ENCODE measurements around the gene TBXAS1.
"Not testable (repeated sequence)": the region's sequence is repeated elsewhere in the genome, so short reads cannot be mapped to it uniquely, and the experiment has no call there.

Gene TBXAS1

DNA sequence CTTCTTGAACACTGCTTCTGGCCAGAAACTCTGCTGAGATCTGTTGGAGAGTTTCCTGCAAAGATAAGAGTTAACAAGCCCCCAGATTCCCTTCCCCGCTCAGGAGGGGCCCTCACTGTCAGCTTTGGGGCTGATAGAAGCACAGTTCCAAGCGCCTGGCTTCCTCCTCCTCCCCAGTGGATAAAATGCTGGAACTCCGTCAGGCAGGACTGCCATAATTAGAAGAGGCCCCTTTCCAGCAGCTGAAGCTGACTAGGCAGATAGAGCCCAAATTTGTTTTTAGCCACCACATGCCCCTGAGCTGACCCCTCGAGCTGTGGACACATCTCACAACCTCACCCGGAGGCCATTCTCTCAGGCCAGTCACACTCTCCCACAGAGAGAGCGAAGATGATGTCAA lies 89.4 kb downstream of the TBXAS1 start:
- no peak overlapping the region for H3K4me3 ChIP-seq (ENCODE audit: low read depth, low read length)
- in situ Hi-C loops (cut with HindIII; ENCODE audit: low sequenced_read_pairs) = no loop called here
- TF ChIP-seq, protein P1, sequence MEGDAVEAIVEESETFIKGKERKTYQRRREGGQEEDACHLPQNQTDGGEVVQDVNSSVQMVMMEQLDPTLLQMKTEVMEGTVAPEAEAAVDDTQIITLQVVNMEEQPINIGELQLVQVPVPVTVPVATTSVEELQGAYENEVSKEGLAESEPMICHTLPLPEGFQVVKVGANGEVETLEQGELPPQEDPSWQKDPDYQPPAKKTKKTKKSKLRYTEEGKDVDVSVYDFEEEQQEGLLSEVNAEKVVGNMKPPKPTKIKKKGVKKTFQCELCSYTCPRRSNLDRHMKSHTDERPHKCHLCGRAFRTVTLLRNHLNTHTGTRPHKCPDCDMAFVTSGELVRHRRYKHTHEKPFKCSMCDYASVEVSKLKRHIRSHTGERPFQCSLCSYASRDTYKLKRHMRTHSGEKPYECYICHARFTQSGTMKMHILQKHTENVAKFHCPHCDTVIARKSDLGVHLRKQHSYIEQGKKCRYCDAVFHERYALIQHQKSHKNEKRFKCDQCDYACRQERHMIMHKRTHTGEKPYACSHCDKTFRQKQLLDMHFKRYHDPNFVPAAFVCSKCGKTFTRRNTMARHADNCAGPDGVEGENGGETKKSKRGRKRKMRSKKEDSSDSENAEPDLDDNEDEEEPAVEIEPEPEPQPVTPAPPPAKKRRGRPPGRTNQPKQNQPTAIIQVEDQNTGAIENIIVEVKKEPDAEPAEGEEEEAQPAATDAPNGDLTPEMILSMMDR (IDR thresholded peaks at IDR 0.05; ENCODE audit: low read depth, low read length) = no peak
- no peak for DNase-seq (ENCODE audit: low read depth, low spot score)

DNA sequence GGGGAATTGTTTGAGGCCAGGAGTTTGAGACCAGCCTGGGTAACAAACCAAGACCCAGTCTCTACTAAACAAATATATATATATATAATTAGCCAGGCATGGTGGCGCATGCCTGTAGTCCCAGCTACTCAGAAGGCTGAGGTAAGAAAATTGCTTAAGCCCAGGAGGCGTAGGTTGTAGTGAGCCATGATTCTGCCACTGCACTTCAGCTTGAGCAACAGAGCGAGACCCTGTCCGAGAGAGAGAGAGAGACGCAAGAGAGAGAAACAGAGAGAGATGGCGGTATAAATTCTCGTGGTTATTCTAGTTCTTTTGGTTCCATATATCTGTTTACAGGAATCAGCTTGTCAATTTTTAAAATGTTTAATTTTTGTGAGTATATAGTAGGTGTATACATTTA lies 94.0 kb downstream of the TBXAS1 start:
- no peak overlapping the region for H3K4me3 ChIP-seq (ENCODE audit: low read depth, low read length)
- in situ Hi-C loops (cut with HindIII; ENCODE audit: low sequenced_read_pairs) = no loop called here
- no peak for DNase-seq (ENCODE audit: low read depth, low spot score)
- TF ChIP-seq, protein P1 (IDR thresholded peaks at IDR 0.05; ENCODE audit: low read depth, low read length) = no peak

DNA sequence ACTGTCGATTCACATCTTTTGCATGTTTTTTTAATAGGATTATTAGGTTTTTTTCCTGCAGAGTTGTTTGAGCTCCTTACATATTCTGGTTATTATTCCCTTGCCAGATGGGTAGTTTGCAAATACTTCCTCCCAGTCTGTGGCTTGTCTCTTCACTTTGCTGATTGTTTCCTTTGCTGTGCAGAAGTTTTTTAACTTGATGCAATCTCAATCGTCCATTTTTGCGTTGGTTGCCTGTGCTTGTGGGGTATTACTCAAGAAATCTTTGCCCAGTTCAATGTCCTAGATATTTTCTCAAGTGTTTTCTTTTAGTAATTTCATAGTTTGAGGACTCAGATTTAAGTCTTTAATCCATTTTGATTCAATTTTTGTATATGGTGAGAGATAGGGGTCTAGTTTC lies 95.4 kb downstream of the TBXAS1 start:
- no peak for DNase-seq (ENCODE audit: low read depth, low spot score)
- in situ Hi-C loops (cut with HindIII; ENCODE audit: low sequenced_read_pairs) = no loop called here
- TF ChIP-seq, protein P1 (IDR thresholded peaks at IDR 0.05; ENCODE audit: low read depth, low read length) = no peak
- H3K4me3 ChIP-seq (ENCODE audit: low read depth, low read length) = no peak overlapping the region

DNA sequence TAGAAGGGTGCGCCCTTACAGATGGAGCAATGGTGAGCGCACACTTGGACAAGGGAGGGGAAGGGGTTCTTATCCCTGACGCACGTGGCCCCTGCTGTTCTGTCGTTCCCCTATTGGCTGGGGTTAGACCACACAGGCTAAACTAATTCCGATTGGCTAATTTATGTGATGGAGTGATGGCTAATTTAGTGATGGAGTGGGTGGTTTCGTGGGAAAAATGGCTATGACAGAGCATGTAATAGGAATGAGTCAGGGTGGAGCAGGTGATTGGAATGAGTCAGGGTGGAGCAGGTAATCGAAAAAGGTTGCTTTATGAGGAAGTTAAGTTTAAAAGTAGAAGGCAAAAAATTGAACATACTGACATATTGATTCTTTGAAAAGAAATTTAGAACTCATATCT lies 100.2 kb downstream of the TBXAS1 start:
- in situ Hi-C loops (cut with HindIII; ENCODE audit: low sequenced_read_pairs); H3K4me3 ChIP-seq (ENCODE audit: low read depth, low read length); DNase-seq (ENCODE audit: low read depth, low spot score): not testable (repeated sequence)

DNA sequence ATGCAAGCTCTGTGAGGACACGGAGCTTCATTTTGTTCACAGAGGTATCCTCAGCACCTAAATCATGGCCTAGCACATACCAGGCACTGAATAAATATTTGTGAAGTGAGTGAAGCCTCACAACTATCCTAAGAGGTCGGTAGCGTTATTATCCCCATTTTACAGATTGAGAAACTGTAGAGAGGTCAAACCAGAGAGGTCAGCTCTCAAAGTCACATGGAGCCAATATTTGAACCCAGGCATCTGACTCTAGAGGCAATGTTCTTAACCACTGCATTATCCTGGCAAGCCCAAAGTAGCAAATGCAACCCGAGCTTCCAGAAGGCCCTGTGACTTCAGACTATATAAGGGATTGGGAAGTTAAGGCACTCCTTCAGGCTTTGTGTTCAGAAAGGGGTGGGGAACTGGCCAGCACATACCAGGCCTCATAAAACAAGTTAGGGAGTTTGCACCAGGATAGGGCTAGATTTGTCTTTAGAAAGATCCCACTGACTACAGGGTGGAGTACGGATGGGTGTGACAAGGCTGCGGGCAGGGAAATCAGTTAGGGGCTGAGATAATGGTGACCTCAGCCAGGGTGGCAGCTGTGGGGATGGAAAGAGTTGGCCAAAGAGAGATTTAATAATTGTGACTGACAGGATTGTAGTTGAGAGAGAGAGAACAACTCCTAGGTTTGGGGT lies 101.4 kb downstream of the TBXAS1 start:
- no peak overlapping the region for H3K4me3 ChIP-seq (ENCODE audit: low read depth, low read length)
- TF ChIP-seq, protein P1 (IDR thresholded peaks at IDR 0.05; ENCODE audit: low read depth, low read length) = no peak
- in situ Hi-C loops (cut with HindIII; ENCODE audit: low sequenced_read_pairs) = no loop called here
- no peak for DNase-seq (ENCODE audit: low read depth, low spot score)

DNA sequence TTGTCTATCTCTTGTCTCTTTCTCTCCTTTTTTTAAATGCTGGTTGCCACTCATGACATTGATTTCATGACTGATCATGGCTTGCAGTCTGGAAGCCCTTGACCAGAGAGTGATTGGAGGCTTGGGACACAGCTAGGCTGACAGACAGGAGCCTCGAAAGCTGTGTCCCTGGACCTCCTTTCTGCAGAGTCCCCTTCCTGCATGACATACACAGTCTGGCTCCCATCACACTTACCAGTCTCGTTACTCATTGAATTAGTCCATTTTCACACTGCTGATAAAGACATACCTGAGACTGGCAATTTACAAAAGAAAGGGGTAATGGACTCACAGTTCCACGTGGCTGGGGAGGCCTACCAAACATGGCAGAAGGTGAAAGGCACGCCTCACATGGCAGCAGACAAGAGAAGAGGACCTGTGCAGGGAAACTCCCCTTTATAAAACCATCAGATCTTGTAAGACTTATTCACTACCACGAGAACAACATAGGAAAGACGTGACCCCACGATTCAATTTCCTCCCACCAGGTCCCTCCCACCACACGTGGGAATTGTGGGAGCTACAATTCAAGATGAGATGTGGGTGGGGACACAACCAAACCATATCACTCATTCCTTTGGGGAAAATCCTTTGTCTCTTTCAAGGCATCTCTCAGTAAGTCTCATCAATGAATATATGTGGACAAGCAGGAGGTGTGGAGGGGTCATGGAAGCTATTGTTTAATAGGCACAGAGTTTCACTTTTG lies 102.3 kb downstream of the TBXAS1 start:
- H3K4me3 ChIP-seq (ENCODE audit: low read depth, low read length) = no peak overlapping the region
- DNase-seq (ENCODE audit: low read depth, low spot score) = no peak
- TF ChIP-seq, protein P1 (IDR thresholded peaks at IDR 0.05; ENCODE audit: low read depth, low read length) = no peak
- in situ Hi-C loops (cut with HindIII; ENCODE audit: low sequenced_read_pairs) = no loop called here

DNA sequence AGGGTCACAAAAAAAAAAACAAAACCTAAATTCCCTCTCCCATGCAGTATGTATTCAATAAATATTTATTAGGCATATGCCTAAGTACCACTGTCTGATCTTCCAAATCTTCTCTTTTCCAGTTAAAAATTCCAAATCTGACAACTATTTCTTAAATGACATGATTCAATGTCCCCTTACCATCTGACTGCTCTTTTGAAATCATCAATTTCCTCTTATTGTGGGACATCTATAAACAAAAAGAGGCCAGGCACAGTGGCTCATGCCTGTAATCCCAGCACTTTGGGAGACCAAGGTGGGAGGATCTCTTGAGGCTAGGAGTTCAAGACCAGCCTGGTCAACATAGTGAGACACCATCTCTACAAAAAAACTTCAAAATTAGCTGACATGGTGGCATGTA lies 103.5 kb downstream of the TBXAS1 start:
- in situ Hi-C loops (cut with HindIII; ENCODE audit: low sequenced_read_pairs) = no loop called here
- TF ChIP-seq, protein P1 (IDR thresholded peaks at IDR 0.05; ENCODE audit: low read depth, low read length) = no peak
- no peak for DNase-seq (ENCODE audit: low read depth, low spot score)
- no peak overlapping the region for H3K4me3 ChIP-seq (ENCODE audit: low read depth, low read length)

Data from astrocyte of the spinal cord (primary cell).